ENCODE data around the gene CNRIP1. TPM values are rescaled to one million over a fixed set of nuclear protein-coding genes. Genes with fewer than 3 reads are reported as not detected.

Gene CNRIP1
- total RNA-seq, 1 experiment from 2014 or later = 31.6 TPM

DNA sequence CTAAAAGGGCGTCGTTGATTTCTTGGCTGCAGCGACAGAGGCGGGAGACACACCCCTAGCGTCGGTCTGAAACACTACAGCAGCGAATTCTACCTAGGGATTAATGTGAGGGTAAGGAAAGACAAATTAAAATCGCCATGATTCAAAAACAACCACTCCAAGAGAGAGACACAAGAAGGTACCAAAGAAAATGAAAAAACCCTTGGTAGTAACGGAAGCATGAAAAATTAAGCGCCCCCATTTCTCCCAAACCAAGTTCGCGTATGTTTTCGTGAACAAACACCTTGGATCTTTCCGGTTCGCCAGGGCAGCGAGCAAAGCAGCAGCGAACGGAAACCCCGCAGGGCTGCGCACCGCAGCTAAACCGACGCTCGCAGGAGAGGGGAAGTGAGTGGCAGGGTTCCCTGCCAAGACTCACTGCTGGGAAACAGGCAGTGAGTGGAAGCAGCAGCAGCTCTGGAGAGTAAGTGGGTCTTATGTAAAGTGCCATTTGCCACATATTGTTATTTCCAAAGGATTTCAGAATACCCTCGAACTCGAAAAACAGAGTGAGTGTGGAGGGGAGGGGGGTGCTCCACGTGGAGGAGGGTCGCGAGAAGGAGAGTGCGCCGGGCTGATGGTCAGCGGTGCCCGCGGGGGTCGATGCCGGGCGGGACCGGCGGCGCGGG is 68.4 kb downstream of the CNRIP1 start:
- peak; percentile 75 for DNase-seq (ENCODE audit: low read depth)

DNA sequence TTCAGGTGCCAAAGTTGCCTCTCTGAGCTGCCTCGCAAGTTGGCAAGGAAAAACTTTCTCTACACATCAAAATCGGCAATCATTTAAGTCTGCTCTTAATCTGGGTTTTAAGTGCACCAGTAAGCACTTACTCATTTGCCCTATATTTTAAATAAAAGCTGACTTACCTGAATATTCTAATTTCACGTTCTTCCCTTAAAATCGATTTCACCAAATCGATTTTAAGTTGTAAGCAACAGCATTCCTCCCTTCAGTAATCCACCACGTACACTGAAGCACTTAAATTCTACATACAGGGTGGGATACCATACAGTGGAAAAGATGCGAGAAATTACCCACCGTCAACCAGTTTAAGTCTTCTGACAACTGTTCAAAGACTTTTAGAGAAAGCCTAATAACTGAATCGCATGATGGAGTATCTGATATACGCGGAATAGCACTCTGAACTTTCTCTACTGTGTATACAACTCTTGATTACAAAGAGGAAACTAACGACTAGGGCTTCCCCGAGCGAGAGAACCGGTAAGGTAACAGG is 69.0 kb downstream of the CNRIP1 start:
- DNase-seq (ENCODE audit: low read depth) = no peak

GRCh38 chr2:68250196-68250595 is 69.6 kb downstream of the CNRIP1 start:
- no peak for DNase-seq (ENCODE audit: low read depth)

- DNase-seq (ENCODE audit: low read depth) = no peak
Measured at GRCh38 chr2:68248806-68249205, 70.9 kb downstream of the CNRIP1 start.

- no peak for DNase-seq (ENCODE audit: low read depth)
Measured at GRCh38 chr2:68248361-68248760, 71.4 kb downstream of the CNRIP1 start.

- no peak for DNase-seq (ENCODE audit: low read depth)
Measured at GRCh38 chr2:68246396-68246795, 73.4 kb downstream of the CNRIP1 start.

DNA sequence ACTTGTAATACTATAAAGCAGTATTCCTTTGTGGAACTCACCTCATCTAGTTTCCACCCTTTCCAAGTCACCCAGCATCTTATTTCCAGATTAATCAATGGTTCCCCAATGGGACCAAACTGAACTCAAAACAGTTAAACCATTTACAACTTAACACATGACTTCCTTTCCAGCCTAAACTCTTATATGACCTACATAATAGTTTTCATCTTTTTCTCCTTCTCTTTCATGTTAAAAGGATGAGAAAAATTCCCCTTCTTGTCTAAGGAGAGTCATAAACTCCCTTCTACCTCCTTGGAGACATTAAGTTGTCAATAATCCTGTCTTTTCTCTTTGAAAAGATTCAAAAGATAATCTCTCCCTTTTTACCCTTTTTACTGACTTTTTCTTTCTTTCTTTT is 74.1 kb downstream of the CNRIP1 start:
- no peak for DNase-seq (ENCODE audit: low read depth)

GRCh38 chr2:68245066-68245465 is 74.7 kb downstream of the CNRIP1 start:
- no peak for DNase-seq (ENCODE audit: low read depth)

- no peak for DNase-seq (ENCODE audit: low read depth)
Measured at GRCh38 chr2:68244456-68244855, 75.3 kb downstream of the CNRIP1 start.

Other genes starting within 250 kb of the CNRIP1 start
- 31.7 and 35.3 TPM in 2 replicates for gene PNO1, start 162.1 kb downstream of the CNRIP1 start, total RNA-seq (2014; rRNA removed)
- gene PPP3R1, start 67.4 kb downstream of the CNRIP1 start, total RNA-seq (2014; rRNA removed) = 20.2 and 23.5 TPM in 2 replicates
- not detected in 2 replicates for gene PLEK, start 45.3 kb upstream of the CNRIP1 start, total RNA-seq (2014; rRNA removed)
- gene FBXO48, start 147.3 kb upstream of the CNRIP1 start, total RNA-seq (2014; rRNA removed) = 0.64 and 1.0 TPM in 2 replicates
- gene APLF, start 147.6 kb upstream of the CNRIP1 start, total RNA-seq (2014; rRNA removed) = 2.0 and 3.4 TPM in 2 replicates

Data from LHCN-M2 (cell line).